HCT116 (cell line): ENCODE results near the gene SPTLC3. TPM values are rescaled to one million over a fixed set of nuclear protein-coding genes. Genes with fewer than 3 reads are reported as not detected.

Experiments used
- ATAC-seq: fragments of 200-7000 bp; cut with Tn5 transposase; 2 replicates; pipeline ENCODE4 v1.9.1; 2020; ENCODE audit warnings: mild to moderate bottlenecking, moderate library complexity
- BruUV-seq: library from RNA; stranded (reverse); fragments of 400-500 nt; replicated peaks from 2 replicates; lab custom pipeline; 2021; lab: Mats Ljungman, UMichigan
- CTCF ChIA-PET: fragments of 300-600 bp; sonication (Branson Sonifier 250); formaldehyde crosslinking; loops from one replicate; lab custom pipeline; 2021; ENCODE audit warnings: antibody characterized with exemption; lab: Charles Lee
- POLR2A ChIA-PET: fragments of 300-600, 350-600 bp; sonication (Branson Sonifier 250); formaldehyde crosslinking; loops from one replicate; lab custom pipeline; 2021; ENCODE audit warnings: antibody characterized with exemption; lab: Charles Lee
- RAD21 ChIA-PET, 2 experiments: fragments of 300-600 bp; sonication (Branson Sonifier 250); formaldehyde crosslinking; loops; one replicate each; lab custom pipeline; 2023; ENCODE audit warnings: low total read pairs in 2 of 2; ENCODE audit not compliant: uncharacterized antibody in 2 of 2, unreplicated experiment in 2 of 2, low non-redundant PET in 1 of 2; lab: Charles Lee
- DNase-seq: peaks from one replicate; pipeline ENCODE4 v3.0.0-alpha.2; 2010; ENCODE audit warnings: low read depth, low spot score
- H2AFZ ChIP-seq: fragments of 200-600 bp; shearing (Covaris generic), sonication (generic); 2 replicates; pipeline ENCODE4 v1.6.1; 2017; ENCODE audit warnings: low read depth, mixed run types, mixed read lengths, antibody characterized with exemption, low read length; ENCODE audit not compliant: poor library complexity, severe bottlenecking
- H3K27ac ChIP-seq: 2 replicates; pipeline ENCODE4 v1.5.1; 2012; ENCODE audit warnings: low read depth, low read length
- H3K27me3 ChIP-seq: fragments of 200-600 bp; sonication (generic); 2 replicates; pipeline ENCODE4 v1.6.1; 2016; ENCODE audit warnings: mixed run types, low read length, mixed read lengths; ENCODE audit not compliant: insufficient read depth
- H3K36me3 ChIP-seq, 2 experiments: fragments of 200-500 bp in 1 of 2; fragments of 200-600 bp in 1 of 2; sonication (Bioruptor generic) in 1 of 2; sonication (generic) in 1 of 2; 2 replicates each; pipeline versions ENCODE4 v1.5.1 to v1.6.1; 2014 to 2016; ENCODE audit warnings: low read length in 2 of 2, inconsistent platforms in 1 of 2, mixed read lengths in 1 of 2, mixed run types in 1 of 2; ENCODE audit not compliant: insufficient read depth in 2 of 2, control insufficient read depth in 1 of 2
- H3K4me1 ChIP-seq, 2 experiments: fragments of 200-600 bp in 1 of 2; sonication (generic) in 1 of 2; 2 replicates each; pipeline versions ENCODE4 v1.5.1 to v1.6.1; 2012 to 2017; ENCODE audit warnings: low read length in 2 of 2, inconsistent platforms in 1 of 2, mild to moderate bottlenecking in 1 of 2, mixed read lengths in 1 of 2, mixed run types in 1 of 2, moderate library complexity in 1 of 2; ENCODE audit not compliant: insufficient read depth in 2 of 2, control insufficient read depth in 1 of 2
- H3K4me2 ChIP-seq: fragments of 200-600 bp; sonication (generic); 2 replicates; pipeline ENCODE4 v1.6.1; 2017; ENCODE audit warnings: mixed run types, low read length, mixed read lengths
- H3K4me3 ChIP-seq, 2 experiments: fragments of 200-600 bp in 1 of 2; sonication (generic) in 1 of 2; replicated peaks in 1 of 2; 2 replicates each; pipeline ENCODE4 v1.5.1; 2011 to 2016; ENCODE audit warnings: low read length in 2 of 2, control low read depth in 1 of 2, low read depth in 1 of 2, mild to moderate bottlenecking in 1 of 2, mixed read lengths in 1 of 2, mixed run types in 1 of 2
- H3K79me2 ChIP-seq: fragments of 200-600 bp; sonication (generic); 2 replicates; pipeline ENCODE4 v1.6.1; 2017; ENCODE audit warnings: mild to moderate bottlenecking, mixed run types, low read length, moderate library complexity, mixed read lengths; ENCODE audit not compliant: insufficient read depth
- H3K9ac ChIP-seq: fragments of 200-600 bp; sonication (generic); 2 replicates; pipeline ENCODE4 v1.6.1; 2016; ENCODE audit warnings: low read length, mixed read lengths
- H3K9me2 ChIP-seq: fragments of 200-600 bp; sonication (generic), shearing (Covaris generic); 2 replicates; pipeline ENCODE4 v1.6.1; 2017; ENCODE audit warnings: mixed run types, mild to moderate bottlenecking, moderate library complexity; ENCODE audit not compliant: insufficient read depth
- H3K9me3 ChIP-seq, 2 experiments: fragments of 200-500 bp in 1 of 2; fragments of 200-600 bp in 1 of 2; sonication (Bioruptor generic) in 1 of 2; sonication (generic) in 1 of 2; 2 replicates each; pipeline ENCODE4 v1.6.1; 2014 to 2017; ENCODE audit warnings: low read length in 2 of 2, mixed read lengths in 2 of 2, inconsistent platforms in 1 of 2, low read depth in 1 of 2, mild to moderate bottlenecking in 1 of 2, mixed run types in 1 of 2, moderate library complexity in 1 of 2; ENCODE audit not compliant: control insufficient read depth in 1 of 2, insufficient read depth in 1 of 2
- H4K20me1 ChIP-seq: fragments of 200-600 bp; sonication (generic), shearing (Covaris generic); 2 replicates; pipeline ENCODE4 v1.6.1; 2017; ENCODE audit warnings: mixed run types, mild to moderate bottlenecking, moderate library complexity; ENCODE audit not compliant: insufficient read depth
- ATF3 ChIP-seq: IDR thresholded peaks from 2 replicates; pipeline ENCODE4 v1.6.1; 2012
- CBX3 ChIP-seq: IDR thresholded peaks from 2 replicates; pipeline ENCODE4 v1.6.1; 2012; ENCODE audit warnings: low read depth
- ELF1 ChIP-seq: IDR thresholded peaks from 2 replicates; pipeline ENCODE4 v1.6.1; 2012; ENCODE audit warnings: low read depth, borderline replicate concordance
- EZH2phosphoT487 ChIP-seq: fragments of 200-600 bp; IDR thresholded peaks from 2 replicates; pipeline ENCODE4 v1.6.1; 2018; ENCODE audit warnings: antibody characterized with exemption, borderline replicate concordance
- FOSL1 ChIP-seq: IDR thresholded peaks from 2 replicates; pipeline ENCODE4 v1.6.1; 2012; ENCODE audit warnings: low read depth
- POLR2AphosphoS5 ChIP-seq: IDR thresholded peaks from 2 replicates; pipeline ENCODE4 v1.6.1; 2011; ENCODE audit warnings: mild to moderate bottlenecking, low read depth, low read length, moderate library complexity
- REST ChIP-seq: IDR thresholded peaks from 2 replicates; pipeline ENCODE4 v1.6.1; 2012; ENCODE audit warnings: low read depth
- ZFX ChIP-seq: fragments of 450-650 bp; IDR thresholded peaks from 2 replicates; pipeline ENCODE4 v1.6.1; 2017
- intact Hi-C: fragments of 100-400 bp; cut with micrococcal nuclease; formaldehyde crosslinking; loops from 2 replicates; pipeline ENCODE4 v1.10.0; 2022
- total RNA-seq: library from RNA; stranded (reverse); gene quantifications from one replicate; pipeline ENCODE4 v1.2.1, GENCODE V29; 2021; ENCODE audit not compliant: unreplicated experiment

Gene SPTLC3
- total RNA-seq, 1 experiment from 2014 or later, result not detected

- H3K27me3 ChIP-seq, result no peaks in the 10 kb centered on the region
- H3K36me3 ChIP-seq, result no peaks in the 10 kb centered on the region
- no peaks in the 10 kb centered on the region for H4K20me1 ChIP-seq
- H3K4me3 ChIP-seq, result no peak overlapping the region
- H3K4me1 ChIP-seq, result no peaks in the 10 kb centered on the region
- ATAC-seq (no peak), DNase-seq (no peak)
- POLR2A ChIA-PET, result no interaction called here
- intact Hi-C loops, result no loop called here
- no peak overlapping the region for H3K27ac ChIP-seq
- H2AFZ ChIP-seq, result no peak overlapping the region
- no peaks in the 10 kb centered on the region for H3K79me2 ChIP-seq
- no peak overlapping the region for H3K4me2 ChIP-seq
- H3K9ac ChIP-seq, result no peak overlapping the region
- no TSS peak for BruUV-seq
- RAD21 ChIA-PET, result no interaction called here
- H3K9me2 ChIP-seq, result no peaks in the 10 kb centered on the region
- no peak for TF ChIP-seq ELF1
- no peak for TF ChIP-seq ZFX
- no peak for TF ChIP-seq EZH2phosphoT487
- no peak for TF ChIP-seq REST
- no peak for TF ChIP-seq POLR2AphosphoS5
- TF ChIP-seq CBX3, result no peak
- no peak for TF ChIP-seq FOSL1
- H3K9me3 ChIP-seq, result no peaks in the 10 kb centered on the region
- CTCF ChIA-PET, result no interaction called here
Measured at GRCh38 chr20:12987261-12987660, 21.5 kb upstream of the SPTLC3 start.

- no peak for ATAC-seq
- Histone ChIP-seq H3K27ac (no peak overlapping the region), H2AFZ (no peak overlapping the region), H3K9ac (no peak overlapping the region), H3K9me3 (no peaks in the 10 kb centered on the region), H3K79me2 (no peaks in the 10 kb centered on the region), H4K20me1 (no peaks in the 10 kb centered on the region; the same call in 1 of the 2 replicates), H3K36me3 (no peaks in the 10 kb centered on the region), H3K4me3 (no peak overlapping the region), H3K9me2 (no peaks in the 10 kb centered on the region), H3K27me3 (no peaks in the 10 kb centered on the region), H3K4me2 (no peak overlapping the region), H3K4me1 (no peaks in the 10 kb centered on the region)
- ChIA-PET CTCF (no interaction called here), RAD21 (no interaction called here), POLR2A (no interaction called here)
- no peak for TF ChIP-seq ATF3
- no peak for TF ChIP-seq CBX3
- TF ChIP-seq POLR2AphosphoS5, result no peak
- intact Hi-C loops, result no loop called here
- DNase-seq, result no peak
- BruUV-seq, result no TSS peak
Measured at GRCh38 chr20:12989586-12990115, 19.1 kb upstream of the SPTLC3 start.
